ENCODE results near the gene STAG1.
"Not testable (repeated sequence)": the region's sequence is repeated elsewhere in the genome, so short reads cannot be mapped to it uniquely, and the experiment has no call there.

The STAG1 gene

GRCh38 chr3:136745916-136746315 is 6.3 kb downstream of the STAG1 start:
- no peak for DNase-seq (ENCODE audit: low read depth in 2 of 2)

GRCh38 chr3:136741063-136741462 is 11.1 kb downstream of the STAG1 start:
- DNase-seq (ENCODE audit: low read depth in 2 of 2): no peak

DNA sequence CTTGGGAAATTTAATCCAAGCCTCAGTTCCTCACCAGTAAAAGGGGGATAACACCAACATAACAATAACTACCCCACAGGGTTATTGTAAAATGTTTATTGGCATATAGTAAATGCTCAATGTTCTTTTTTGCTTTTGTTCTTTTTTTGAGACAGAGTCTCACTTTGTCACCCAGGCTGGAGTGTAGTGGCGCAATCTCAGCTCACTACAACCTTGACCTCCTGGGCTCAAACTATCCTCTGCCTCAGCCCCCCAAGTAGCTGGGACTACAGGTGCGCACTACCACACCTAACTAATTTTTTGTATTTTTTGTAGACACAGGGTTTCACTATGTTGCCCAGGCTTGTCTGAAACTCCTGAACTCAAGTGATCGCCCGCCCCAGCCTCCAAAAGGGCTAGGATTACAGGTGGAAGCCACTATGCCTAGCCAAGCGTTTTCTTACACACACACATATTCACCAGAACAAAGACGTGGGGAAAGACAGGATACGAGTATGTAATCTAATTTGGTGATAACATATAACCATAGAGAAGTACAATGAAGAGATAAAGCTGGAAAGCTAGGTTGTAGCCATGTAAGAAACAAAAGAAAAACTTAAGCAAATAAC is 11.7 kb downstream of the STAG1 start:
- DNase-seq (ENCODE audit: low read depth in 2 of 2): no peak

- DNase-seq (ENCODE audit: low read depth in 2 of 2): not testable (repeated sequence)
Observed at GRCh38 chr3:136736950-136737349, 15.2 kb downstream of the STAG1 start.

- DNase-seq (ENCODE audit: low read depth in 2 of 2): no peak
Observed at GRCh38 chr3:136735103-136735502, 17.1 kb downstream of the STAG1 start.

GRCh38 chr3:136734382-136735070 is 17.7 kb downstream of the STAG1 start:
- no peak for DNase-seq (ENCODE audit: low read depth in 2 of 2)

DNA sequence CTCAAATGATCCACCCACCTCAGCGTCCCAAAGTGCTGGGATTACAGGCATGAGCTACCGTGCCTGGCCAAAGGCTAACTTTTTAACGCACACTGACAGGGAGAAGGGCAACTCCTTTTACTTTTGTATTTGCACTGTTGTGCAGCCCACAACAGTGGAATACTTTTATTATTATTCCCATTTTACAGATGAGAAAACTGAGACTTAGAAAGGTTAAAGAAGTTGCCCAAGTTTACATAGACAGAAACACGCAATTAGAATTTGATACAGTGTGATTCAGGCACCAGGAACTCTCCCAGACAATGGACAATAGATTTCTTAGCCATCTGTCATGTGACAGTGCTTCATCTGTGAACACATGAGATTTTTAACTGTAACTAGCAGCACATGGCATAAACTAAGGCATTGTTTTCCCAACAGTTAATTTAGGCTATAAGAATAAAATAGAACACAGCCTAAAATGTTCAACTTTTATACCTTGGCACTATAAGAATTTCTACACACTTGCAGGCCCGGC is 18.8 kb downstream of the STAG1 start:
- no peak for DNase-seq (ENCODE audit: low read depth in 2 of 2)

GRCh38 chr3:136731274-136731884 is 20.8 kb downstream of the STAG1 start:
- DNase-seq (ENCODE audit: low read depth in 2 of 2): no peak

DNA sequence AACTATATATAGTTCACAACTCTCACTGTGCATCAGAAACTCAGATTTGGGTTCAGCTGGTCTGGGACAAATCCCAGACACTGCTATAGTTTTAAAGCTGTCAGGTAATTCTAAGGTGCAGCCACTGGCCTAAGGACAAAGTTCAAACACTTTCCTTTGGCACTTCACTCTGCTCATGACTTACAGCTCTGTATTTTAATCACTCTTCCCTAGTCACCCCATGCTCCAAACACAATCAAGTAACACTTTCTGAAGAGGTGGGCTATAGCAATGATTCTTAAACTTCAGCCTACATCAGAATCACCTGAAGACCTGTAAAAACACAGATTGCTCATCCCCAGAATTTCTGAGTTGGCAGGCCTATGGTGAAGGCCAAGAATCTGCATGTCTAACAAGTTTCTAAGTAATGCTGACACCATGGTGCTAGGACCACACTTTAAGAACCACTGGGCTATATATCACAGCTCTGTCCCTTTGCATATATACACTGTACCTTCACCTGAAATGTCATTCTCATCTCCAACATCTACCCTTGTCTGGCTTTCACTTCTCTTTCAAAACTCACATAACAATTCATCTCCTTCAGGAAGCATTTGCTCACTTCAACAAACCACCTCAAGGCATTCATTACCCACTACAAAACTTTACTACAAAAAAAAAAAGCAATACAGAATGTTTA is 21.4 kb downstream of the STAG1 start:
- no peak for DNase-seq (ENCODE audit: low read depth in 2 of 2)

DNA sequence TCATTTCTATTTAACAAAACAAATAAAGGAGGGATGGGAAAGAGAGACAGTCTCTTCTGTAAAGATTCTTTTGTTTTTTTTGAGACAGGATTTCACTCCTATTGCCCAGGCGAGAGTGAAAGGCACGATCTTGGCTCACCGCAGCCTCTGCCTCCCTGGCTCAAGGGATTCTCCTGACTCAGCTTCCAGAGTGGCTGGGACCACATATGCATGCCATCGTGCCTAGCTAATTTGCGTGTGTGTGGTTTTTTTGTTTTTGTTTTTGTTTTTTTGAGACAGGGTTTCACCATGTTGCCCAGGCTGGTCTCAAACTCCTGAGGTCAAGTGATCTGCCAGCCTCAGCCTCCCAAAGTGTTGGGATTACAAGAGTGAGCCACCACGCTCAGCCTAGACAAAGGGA is 23.3 kb downstream of the STAG1 start:
- no peak for DNase-seq (ENCODE audit: low read depth in 2 of 2)

GRCh38 chr3:136728473-136728872 is 23.7 kb downstream of the STAG1 start:
- DNase-seq (ENCODE audit: low read depth in 2 of 2): no peak

- no peak for DNase-seq (ENCODE audit: low read depth in 2 of 2)
Observed at GRCh38 chr3:136725468-136725867, 26.7 kb downstream of the STAG1 start.

DNA sequence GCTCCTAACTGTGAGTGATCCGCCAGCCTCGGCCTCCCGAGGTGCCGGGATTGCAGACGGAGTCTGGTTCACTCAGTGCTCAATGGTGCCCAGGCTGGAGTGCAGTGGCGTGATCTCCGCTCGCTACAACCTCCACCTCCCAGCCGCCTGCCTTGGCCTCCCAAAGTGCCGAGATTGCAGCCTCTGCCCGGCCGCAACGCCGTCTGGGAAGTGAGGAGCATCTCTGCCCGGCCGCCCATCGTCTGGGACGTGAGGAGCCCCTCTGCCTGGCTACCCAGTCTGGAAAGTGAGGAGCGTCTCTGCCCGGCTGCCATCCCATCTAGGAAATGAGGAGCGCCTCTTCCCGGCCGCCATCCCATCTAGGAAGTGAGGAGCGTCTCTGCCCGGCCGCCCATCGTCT is 29.3 kb downstream of the STAG1 start:
- DNase-seq (ENCODE audit: low read depth in 2 of 2): not testable (repeated sequence)

GRCh38 chr3:136722399-136722798 is 29.8 kb downstream of the STAG1 start:
- DNase-seq (ENCODE audit: low read depth in 2 of 2): not testable (repeated sequence)

DNA sequence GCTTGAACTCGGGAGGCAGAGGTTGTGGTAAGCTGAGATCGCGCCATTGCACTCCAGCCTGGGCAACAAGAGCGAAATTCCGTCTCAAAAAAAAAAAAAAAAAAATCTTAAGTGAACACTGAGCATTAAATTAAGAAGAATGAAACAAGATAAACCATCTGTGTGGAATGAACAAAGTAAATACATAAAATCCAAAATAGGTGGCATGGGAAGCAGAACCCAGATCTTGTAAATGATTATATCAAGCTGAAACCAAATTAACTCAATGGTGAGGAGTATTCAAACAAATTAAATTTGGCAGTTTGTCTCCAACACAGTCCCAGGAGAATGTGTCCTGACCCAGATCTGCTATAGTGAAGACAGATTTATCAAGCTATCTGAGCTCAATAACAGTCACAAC is 32.1 kb downstream of the STAG1 start:
- DNase-seq (ENCODE audit: low read depth in 2 of 2): no peak

DNA sequence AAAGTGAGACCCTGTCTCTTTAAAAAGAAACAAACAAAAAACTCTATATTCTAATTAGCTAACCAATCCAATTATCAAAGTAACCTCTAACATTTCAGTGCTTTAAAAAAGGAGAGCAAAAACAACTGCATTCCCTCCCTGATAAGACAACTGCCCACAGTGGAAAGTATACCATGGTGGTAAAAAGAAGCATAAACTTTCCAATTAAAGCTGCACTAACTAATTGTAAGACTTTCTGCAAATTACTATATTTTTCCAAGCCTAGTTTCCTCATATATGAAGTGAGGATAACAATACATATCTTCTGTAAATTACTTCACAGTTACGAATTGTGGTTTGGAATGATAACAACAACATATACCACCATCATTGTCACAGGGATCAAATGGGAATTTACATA is 35.5 kb downstream of the STAG1 start:
- DNase-seq (ENCODE audit: low read depth in 2 of 2): no peak

DNA sequence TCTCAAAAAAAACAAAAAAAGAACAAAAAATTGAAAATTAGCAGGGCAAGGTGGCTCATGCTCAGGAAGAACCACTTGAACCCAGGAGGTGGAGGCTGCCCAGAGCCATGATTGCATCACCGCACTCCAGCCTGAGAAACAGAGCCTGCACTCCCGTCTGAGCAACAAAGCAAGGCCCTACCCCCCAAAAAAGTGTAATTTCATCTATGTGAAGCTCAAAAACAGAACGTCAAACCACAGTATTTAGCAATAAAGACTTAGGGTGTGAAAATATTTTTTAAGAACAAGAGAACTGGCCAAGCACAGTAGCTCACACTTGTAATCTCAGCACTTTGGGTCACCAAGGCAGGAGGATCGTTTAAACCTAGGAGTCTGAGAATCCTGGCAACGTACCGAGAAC is 38.2 kb downstream of the STAG1 start:
- DNase-seq (ENCODE audit: low read depth in 2 of 2): no peak

- no peak for DNase-seq (ENCODE audit: low read depth in 2 of 2)
Observed at GRCh38 chr3:136712941-136713340, 39.2 kb downstream of the STAG1 start.

- not testable (repeated sequence) for DNase-seq (ENCODE audit: low read depth in 2 of 2)
Observed at GRCh38 chr3:136711888-136712287, 40.3 kb downstream of the STAG1 start.

DNA sequence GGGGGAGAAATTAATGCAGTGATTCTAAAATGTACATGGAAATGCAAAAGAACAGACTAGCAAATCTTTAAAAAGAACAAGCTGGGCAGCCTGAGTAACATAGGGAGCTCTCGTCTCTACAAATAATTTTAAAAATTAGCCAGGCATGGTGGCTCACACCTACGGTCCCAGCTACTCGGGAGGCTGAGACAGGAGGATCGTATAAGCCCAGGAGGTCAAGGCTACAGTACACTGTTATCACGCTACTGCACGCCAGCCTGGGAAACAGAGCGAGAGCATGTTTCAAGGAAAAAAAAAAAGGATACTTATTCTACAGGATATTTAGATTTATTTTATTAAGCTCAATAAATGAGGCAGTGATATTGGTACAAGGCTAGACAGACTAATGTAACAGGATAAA is 40.9 kb downstream of the STAG1 start:
- no peak for DNase-seq (ENCODE audit: low read depth in 2 of 2)

DNA sequence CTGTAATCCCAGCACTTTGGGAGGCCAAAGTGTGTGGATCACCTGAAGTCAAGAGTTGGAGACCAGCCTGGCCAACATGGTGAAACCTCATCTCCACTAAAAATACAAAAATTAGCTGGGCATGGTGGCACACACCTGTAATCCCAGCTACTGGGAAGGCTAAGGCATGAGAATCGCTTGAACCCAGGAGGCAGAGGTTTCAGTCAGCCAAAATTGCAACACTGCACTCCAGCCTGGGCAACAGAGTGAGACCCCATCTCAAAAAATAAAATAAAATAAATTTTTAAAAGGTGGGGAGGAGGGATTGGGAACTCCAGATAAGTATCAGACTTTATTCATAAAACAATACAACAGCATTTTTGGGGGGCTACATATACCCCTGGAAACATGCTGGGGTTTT is 42.4 kb downstream of the STAG1 start:
- not testable (repeated sequence) for DNase-seq (ENCODE audit: low read depth in 2 of 2)

DNA sequence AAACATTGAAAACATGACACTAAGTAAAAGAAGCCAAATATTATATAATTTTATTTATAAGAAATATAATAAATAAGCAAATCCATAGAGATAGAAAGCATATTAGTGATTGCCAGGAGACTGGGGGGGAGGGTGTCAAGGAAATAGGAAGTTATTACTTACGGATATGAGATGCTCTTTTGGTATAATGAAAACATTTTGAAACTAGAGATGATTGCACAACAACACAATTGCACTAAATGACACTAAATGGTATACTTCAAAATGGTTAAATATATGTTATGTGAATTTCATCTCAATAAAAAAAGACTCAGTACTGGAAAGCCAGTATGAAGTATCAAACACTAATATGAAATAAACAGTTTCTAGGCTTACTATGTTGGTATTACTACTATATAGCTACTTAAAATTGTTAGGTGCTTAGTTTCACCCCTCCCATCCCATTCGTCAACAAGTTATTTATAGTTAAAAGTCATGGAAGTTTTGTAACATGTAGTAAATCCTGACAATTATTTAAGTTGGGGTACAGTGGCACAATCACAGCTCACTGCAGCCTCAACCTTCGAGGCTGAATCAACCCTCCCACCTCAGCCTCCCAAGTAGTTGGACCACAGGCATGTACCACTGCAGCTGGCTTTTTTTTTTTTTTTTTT is 43.7 kb downstream of the STAG1 start:
- no peak for DNase-seq (ENCODE audit: low read depth in 2 of 2)
